GM18517 (cell line): Measurements from ENCODE around the gene TNFSF13.

Experiments
- ATAC-seq: cut with Tn5 transposase; IDR thresholded peaks from one replicate; pipeline ENCODE4 v1.9.1; 2021; ENCODE audit warnings: mild to moderate bottlenecking, moderate library complexity; ENCODE audit not compliant: unreplicated experiment

Gene TNFSF13, protein sequence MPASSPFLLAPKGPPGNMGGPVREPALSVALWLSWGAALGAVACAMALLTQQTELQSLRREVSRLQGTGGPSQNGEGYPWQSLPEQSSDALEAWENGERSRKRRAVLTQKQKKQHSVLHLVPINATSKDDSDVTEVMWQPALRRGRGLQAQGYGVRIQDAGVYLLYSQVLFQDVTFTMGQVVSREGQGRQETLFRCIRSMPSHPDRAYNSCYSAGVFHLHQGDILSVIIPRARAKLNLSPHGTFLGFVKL

DNA sequence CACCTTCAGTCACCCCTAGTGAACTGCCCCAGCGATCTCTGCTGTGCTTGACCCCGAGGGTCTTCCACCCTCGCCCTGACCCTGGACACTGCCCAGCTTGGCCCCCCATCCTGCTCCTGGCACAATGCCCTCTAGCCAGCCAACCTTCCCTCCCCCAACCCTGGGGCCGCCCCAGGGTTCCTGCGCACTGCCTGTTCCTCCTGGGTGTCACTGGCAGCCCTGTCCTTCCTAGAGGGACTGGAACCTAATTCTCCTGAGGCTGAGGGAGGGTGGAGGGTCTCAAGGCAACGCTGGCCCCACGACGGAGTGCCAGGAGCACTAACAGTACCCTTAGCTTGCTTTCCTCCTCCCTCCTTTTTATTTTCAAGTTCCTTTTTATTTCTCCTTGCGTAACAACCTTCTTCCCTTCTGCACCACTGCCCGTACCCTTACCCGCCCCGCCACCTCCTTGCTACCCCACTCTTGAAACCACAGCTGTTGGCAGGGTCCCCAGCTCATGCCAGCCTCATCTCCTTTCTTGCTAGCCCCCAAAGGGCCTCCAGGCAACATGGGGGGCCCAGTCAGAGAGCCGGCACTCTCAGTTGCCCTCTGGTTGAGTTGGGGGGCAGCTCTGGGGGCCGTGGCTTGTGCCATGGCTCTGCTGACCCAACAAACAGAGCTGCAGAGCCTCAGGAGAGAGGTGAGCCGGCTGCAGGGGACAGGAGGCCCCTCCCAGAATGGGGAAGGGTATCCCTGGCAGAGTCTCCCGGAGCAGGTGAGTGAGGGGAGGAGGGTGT is at the start of gene TNFSF13:
Gene TNFSF13 (plus strand): TSS at position 207 of the 776 bp plus-strand sequence. CDS start 290 bp downstream, at position 497.
- no peak for ATAC-seq

DNA sequence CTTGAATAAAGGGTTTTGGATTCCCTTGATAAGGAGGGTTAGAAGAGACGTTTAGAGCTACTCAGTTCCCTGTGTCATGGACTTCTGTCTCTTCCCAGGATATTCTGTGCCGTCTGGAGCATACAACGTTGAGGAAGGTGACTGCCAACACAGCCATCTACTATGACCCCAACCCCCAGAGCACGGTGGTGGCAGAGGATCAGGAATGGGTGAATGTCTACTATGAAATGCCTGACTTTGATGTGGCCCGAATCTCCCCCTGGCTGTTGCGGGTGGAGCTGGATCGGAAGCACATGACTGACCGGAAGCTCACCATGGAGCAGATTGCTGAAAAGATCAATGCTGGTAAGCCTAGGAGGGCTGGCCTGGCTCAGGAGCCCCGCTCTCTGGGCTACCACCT is 49.7 kb upstream of the TNFSF13 start:
- no peak for ATAC-seq

DNA sequence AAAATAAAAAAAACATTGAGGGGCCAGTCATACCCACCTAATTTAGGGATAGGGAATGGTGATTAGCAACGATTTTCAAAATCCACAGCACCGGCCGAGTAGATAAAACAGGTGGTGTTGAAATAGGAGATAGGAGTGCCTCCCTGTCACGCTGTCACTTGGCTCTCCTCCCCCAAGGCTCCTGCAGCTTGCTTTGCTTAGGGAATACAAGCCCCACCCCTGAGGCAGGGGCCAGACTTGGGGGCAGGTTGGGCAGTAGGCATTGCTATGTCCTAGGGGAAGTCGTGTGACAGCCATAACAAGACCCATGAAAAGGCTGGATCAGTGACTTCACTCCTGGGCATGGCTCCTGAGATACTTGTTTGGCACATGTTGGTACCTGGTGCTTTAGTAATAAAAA is 48.6 kb upstream of the TNFSF13 start:
- no peak for ATAC-seq

DNA sequence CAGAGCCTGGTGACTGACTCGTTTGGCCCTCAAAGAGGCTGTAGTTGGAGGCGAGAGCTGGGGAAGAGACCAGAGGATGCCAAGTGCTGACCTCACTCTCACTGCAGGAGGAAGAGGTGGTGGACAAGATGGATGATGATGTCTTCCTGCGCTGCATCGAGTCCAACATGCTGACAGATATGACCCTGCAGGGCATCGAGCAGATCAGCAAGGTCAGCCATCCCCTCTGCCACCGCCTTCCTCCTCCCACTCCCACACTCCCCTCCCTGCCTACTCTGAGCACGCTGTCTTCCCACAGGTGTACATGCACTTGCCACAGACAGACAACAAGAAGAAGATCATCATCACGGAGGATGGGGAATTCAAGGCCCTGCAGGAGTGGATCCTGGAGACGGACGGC is 47.4 kb upstream of the TNFSF13 start:
- ATAC-seq: no peak

DNA sequence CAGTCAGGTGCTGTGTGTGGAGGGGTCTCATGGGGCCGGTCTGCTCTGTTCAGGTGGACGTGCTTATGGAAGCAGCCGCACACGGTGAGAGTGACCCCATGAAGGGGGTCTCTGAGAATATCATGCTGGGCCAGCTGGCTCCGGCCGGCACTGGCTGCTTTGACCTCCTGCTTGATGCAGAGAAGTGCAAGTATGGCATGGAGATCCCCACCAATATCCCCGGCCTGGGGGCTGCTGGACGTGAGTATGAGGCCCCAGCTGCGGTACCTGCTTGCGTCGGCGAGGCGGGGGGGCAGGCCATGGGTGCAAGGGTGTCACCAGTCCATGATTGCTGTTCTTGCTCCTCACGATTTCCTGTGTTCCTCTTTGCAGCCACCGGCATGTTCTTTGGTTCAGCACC is 46.4 kb upstream of the TNFSF13 start:
- ATAC-seq: no peak

DNA sequence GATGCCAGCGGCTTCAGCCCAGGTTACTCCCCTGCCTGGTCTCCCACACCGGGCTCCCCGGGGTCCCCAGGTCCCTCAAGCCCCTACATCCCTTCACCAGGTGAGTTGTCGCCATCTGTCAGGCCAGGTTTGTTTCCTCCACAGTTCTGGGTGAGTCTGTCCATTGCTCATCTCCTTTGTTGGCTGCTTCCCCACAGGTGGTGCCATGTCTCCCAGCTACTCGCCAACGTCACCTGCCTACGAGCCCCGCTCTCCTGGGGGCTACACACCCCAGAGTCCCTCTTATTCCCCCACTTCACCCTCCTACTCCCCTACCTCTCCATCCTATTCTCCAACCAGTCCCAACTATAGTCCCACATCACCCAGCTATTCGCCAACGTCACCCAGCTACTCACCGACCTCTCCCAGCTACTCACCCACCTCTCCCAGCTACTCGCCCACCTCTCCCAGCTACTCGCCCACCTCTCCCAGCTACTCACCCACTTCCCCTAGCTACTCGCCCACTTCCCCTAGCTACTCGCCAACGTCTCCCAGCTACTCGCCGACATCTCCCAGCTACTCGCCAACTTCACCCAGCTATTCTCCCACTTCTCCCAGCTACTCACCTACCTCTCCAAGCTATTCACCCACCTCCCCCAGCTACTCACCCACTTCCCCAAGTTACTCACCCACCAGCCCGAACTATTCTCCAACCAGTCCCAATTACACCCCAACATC is 45.6 kb upstream of the TNFSF13 start:
- no peak for ATAC-seq

DNA sequence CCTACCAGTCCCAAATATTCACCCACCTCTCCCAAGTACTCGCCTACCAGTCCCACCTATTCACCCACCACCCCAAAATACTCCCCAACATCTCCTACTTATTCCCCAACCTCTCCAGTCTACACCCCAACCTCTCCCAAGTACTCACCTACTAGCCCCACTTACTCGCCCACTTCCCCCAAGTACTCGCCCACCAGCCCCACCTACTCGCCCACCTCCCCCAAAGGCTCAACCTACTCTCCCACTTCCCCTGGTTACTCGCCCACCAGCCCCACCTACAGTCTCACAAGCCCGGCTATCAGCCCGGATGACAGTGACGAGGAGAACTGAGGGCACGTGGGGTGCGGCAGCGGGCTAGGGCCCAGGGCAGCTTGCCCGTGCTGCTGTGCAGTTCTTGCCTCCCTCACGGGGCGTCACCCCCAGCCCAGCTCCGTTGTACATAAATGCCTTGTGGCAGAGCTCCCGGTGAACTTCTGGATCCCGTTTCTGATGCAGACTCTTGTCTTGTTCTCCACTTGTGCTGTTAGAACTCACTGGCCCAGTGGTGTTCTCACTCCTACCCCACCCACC is 44.6 kb upstream of the TNFSF13 start:
- no peak for ATAC-seq

DNA sequence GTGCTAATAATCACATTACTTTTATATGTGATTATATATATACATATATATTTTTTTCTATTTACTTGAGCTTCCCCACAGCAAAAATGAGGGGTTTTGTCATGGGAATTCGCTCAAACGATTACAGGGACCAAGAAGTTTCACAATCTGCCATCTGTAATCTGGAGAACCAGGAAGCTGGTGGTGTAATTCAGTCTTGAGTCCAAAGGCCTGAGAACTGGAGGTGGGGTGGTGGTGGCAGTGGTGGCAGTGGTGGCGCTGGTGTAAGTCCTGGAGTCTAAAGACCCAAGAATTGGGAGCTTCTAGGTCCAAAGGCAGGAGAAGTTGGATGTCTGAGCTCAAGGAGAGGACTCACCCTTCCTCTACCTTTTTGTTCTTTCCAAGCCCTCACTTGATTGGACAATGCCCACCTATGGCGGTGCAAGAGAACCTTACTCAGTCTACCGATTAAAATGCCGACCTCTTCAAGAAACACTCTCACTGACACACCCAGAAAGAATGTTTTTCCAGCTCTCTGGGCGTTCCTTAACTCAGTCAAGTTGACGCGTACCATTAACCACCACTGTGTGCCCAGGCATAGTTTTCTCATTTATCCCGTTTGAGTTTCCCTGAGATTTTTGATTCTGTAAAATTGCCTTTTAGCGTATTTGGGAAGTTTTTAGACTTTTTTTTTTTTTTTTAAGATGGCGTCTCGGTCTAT is 42.5 kb upstream of the TNFSF13 start:
- no peak for ATAC-seq

DNA sequence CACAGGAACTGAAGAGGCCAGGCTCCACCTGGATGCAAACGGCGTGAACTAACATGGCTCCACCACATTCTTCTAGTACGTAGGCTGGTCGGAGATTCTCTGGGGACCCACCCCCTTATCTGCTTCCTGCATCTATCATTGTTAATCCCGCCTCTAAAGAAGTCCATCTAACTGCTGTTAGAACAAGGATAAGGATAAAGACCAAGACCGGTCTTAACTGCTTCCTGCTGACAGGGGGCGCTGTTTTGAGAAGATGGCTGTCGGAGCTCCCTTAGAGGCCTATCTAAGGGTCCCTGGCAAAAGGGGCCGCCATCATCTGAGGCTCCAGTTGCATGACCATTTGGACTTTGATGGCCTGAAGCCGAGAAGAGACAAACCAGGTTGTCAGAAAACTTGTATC is 35.5 kb upstream of the TNFSF13 start:
- no peak for ATAC-seq

DNA sequence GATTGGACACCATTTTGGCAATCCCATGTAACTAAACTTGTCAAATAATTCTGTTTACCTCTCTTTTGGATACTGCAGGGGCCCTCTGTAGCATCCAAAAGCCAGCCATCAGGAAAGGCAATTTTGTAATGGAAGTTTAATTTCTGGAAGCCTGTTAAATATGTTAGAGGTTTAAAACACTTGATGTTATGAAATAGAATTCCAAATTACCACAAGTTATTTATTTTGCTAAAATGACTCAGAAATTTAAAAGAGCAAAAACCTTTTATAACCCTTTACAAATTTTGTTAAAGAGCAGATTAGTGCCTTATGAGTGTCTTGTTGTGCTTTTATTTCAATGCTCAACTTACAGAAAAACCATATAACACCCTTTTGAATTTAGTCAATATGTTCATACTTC is 29.7 kb upstream of the TNFSF13 start:
- ATAC-seq: no peak

DNA sequence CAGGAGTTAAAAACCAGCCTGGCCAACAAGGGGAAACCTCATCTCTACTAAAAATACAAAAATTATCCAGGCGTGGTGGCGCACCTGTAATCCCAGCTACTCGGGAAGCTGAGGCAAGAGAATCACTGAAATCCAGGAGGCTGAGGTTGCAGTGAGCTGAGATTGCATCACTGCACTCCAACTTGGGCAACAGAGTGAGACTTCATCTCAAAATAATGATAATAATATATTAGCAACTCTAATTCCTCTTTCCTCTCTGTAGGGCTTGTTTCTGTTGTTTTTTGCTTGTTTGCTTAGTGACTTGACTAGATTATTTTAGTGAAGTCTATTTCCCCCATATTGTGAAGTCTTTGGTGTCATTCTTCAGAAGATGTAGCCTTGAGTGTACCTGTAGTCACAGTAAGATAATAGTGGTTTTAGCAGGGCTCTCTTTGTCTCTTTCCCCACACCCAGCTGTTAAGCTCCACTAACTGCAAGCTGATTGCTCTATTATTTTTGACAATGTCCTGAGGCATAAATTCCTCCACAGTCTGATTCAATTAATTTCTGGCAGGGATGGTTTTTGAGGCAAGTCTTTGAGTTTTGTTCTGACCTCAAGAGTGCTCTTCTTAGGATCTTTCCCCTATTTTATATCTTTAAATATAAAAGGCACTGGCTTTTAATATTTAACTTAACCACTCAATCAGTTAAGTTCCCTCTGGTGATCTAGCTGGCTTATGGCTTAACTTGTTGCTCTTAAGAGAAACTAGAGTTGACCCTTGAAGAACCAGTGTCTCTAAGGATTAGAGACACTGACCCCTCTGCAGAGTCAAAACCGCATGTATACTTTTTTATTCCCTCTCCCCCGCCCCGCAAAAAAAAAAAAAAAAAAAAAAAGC is 28.3 kb upstream of the TNFSF13 start:
- ATAC-seq: no peak

DNA sequence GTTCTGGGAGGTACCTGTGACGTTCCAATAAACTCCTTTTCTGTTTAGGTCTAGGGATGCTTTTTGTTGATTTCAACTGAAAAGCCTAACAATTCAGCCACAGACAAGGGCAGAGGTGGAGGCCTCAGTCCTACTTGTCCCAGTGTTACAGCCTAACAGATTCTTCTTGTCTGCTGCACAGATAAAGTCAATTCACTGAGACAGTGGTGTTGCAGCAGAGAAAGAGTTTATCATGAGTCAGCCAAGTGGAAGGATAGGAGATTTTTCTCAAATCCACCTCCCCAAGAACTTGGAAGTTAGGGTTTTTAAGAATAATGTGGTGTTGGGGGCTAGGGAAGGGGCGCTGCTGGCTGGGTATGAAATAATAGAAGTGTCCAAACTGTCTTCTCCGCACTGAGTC is 20.5 kb upstream of the TNFSF13 start:
- no peak for ATAC-seq

DNA sequence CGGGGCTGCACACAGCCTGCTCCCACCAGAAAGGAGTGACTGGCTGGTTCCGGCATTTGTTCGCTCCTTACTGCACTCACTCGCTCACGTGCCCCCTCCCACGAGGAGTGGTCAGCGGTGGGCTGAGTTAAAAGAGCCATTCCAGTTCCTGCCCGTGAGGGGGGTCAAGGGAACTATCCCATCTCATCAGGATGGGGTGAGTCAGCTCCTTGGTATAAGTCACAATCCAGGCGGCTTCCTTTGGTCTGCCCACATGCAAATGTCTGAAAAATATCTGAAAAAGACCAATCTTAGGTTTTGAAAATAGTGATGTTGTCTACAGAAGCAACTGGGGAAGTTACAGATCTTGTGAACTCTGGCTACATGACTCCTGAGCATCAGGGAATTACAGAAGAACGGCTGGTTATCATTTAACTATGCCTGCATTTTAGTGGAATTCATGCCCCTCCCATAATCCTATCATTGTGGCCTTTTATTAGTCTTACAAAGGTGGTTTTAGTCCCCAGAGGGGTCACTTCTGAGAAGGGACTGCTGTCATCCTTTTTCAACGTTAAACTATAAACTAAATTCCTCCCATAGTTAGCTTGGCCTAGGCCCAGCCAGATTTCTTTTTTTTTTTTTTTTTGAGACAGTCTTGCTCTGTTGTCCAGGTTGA is 19.5 kb upstream of the TNFSF13 start:
- no peak for ATAC-seq

DNA sequence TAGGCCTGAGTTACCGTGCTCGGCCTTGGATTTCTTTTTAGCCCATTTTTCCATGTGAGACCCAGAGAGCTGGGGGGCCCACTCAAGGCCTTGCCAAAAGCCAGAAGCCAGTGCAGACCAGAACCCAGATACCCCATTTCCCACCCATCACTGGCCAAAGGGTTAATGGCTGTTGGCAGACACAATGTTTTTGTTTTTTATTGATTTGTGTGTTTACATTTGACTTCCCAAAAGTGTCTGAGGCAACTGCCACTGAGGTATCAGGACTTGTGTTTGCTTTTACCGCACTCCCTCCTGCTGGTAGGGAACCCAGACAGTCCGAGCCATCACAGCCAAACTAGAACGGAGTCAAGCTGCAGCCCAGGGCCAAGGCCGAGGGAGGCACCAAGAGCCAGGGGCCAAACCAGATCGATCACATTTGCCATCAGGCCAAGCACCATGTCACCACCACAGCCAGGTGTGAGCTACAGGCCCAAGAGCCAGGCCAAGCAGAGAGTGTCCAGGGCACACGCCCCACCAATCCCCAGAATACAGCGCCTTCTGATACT is 17.4 kb upstream of the TNFSF13 start:
- ATAC-seq: no peak

DNA sequence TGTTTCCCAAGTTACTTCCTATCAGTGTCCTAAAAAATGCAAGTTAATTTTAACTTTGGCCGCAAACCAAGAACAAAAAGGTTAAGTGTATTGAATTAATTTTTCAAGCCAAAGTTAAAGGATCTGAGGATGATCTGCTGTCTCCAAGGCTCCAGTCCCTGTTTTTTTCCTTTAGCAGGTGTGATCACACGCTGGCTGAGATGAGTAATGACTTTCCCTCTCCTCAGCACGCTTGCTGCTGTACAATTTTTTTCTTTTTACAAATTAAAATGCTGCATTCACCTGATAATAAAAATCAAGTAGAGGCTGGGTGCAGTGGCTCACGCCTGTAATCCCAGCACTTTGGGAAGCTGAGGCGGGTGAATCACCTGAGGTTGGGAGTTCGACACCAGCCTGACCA is 13.6 kb upstream of the TNFSF13 start:
- no peak for ATAC-seq

DNA sequence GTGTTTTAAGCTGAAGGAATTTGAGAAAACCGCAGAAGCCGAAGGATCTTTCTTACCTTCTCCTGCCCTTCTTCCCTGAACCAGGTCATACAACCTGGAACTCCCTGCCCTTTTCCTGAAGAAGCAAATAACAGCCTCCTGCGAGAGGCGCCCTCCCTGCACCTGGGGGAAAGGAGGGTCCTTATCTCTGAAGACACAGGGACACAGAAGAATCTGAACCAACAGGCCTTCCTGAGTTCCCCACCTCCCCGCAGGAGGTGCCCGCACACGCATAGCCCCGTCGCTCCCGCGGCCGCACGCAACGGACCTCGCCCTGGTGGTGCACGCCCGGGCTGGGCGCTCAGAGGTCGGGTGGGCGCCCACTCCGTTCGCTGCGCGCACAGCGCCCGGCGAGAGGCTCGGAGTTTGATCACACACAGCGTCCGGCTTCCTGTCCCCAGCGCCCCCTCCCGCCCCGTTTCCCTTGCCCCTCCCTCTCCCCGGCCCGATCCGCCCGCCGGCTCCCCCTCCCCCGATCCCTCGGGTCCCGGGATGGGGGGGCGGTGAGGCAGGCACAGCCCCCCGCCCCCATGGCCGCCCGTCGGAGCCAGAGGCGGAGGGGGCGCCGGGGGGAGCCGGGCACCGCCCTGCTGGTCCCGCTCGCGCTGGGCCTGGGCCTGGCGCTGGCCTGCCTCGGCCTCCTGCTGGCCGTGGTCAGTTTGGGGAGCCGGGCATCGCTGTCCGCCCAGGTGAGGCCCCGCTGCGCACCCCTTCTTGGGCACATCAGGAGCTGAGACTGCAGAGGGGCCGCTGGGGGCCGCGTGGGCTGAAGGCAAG is 9.8 kb upstream of the TNFSF13 start, which contains the start of gene TNFSF12:
Gene TNFSF12 (plus strand): TSS at position 474 of the 816 bp plus-strand sequence. CDS start 96 bp downstream, at position 570.
- ATAC-seq: no peak

DNA sequence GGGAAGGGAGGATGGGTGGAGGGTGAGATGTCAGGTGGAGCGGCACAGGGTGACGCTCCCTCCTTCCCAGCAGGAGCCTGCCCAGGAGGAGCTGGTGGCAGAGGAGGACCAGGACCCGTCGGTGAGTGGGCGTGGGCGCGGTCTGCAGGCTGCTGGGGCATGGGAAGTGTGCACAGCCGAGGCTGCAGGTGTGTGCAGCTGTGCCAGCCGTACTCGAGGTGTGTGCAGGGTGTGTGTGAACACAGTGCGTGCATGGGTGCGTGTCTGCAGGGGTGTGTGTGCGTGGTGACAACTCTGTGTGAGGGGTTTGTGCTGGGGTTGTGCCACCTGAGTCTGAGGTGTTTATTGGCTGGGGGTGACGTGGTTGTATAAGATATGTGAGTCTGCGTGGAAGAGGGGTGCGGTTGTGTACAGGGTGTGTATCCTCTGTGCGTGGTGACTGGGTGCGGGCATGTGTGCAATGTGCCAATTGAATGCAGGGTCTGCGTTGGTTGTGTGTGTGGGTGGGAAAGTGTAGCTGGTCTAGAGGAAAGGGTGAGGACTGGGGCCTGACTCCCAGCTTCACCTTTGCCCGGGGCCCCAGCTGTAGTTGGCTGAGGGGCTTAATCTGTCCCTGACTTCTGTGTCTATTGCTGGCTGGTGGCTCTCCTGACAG is 9.0 kb upstream of the TNFSF13 start:
- no peak for ATAC-seq

DNA sequence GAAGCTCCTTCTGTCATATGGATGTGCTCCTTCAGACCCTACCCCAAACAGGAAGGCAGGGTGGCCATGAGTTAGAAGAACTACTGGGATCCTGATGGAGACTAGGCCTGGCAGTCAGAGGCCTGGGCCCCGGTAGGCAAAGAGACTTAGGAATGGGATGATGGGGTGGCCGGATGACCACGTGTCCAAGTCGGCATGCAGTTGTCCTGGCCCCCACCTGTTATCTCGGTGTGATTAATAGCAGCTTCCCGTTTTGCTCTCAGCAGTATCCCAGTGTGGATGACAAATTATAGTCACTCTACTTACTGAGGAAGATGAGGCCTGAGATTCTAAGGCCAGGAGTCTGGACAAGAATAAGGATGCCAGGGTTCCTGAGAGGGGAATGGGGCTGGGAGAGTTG is 8.2 kb upstream of the TNFSF13 start:
- no peak for ATAC-seq
